HAP-1 (cell line): ENCODE measurements around the gene GRIPAP1.

Experiments used
- DNase-seq, 2 experiments: peaks; one replicate each; pipeline ENCODE4 v3.0.0-alpha.2; 2016 to 2020; ENCODE audit warnings: low spot score in 2 of 2
- H3K27me3 ChIP-seq: fragments of 250-450 bp; sonication (Bioruptor Pico); 2 replicates; pipeline ENCODE4 v1.5.1; 2020; ENCODE audit warnings: low read depth, mild to moderate bottlenecking, moderate library complexity
- H3K36me3 ChIP-seq: fragments of 250-450 bp; sonication (Bioruptor Pico); replicated peaks from 2 replicates; pipeline ENCODE4 v1.5.1; 2020; ENCODE audit warnings: mild to moderate bottlenecking
- H3K4me1 ChIP-seq: fragments of 250-450 bp; sonication (Bioruptor Pico); 2 replicates; pipeline ENCODE4 v1.5.1; 2020; ENCODE audit warnings: mild to moderate bottlenecking
- H3K4me3 ChIP-seq: fragments of 250-450 bp; sonication (Bioruptor Pico); 2 replicates; pipeline ENCODE4 v1.5.1; 2020; ENCODE audit warnings: mild to moderate bottlenecking, moderate library complexity
- H3K9me3 ChIP-seq: fragments of 250-450 bp; sonication (Bioruptor Pico); 2 replicates; pipeline ENCODE4 v1.5.1; 2020; ENCODE audit warnings: mild to moderate bottlenecking, moderate library complexity
- in situ Hi-C: fragments of 300-500 bp; cut with MboI; formaldehyde crosslinking; loops from 3 replicates; pipeline ENCODE4 v1.14.3; 2020; ENCODE audit warnings: low sequenced_read_pairs, inconsistent platforms, mixed read lengths

Gene GRIPAP1, protein sequence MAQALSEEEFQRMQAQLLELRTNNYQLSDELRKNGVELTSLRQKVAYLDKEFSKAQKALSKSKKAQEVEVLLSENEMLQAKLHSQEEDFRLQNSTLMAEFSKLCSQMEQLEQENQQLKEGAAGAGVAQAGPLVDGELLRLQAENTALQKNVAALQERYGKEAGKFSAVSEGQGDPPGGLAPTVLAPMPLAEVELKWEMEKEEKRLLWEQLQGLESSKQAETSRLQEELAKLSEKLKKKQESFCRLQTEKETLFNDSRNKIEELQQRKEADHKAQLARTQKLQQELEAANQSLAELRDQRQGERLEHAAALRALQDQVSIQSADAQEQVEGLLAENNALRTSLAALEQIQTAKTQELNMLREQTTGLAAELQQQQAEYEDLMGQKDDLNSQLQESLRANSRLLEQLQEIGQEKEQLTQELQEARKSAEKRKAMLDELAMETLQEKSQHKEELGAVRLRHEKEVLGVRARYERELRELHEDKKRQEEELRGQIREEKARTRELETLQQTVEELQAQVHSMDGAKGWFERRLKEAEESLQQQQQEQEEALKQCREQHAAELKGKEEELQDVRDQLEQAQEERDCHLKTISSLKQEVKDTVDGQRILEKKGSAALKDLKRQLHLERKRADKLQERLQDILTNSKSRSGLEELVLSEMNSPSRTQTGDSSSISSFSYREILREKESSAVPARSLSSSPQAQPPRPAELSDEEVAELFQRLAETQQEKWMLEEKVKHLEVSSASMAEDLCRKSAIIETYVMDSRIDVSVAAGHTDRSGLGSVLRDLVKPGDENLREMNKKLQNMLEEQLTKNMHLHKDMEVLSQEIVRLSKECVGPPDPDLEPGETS

DNA sequence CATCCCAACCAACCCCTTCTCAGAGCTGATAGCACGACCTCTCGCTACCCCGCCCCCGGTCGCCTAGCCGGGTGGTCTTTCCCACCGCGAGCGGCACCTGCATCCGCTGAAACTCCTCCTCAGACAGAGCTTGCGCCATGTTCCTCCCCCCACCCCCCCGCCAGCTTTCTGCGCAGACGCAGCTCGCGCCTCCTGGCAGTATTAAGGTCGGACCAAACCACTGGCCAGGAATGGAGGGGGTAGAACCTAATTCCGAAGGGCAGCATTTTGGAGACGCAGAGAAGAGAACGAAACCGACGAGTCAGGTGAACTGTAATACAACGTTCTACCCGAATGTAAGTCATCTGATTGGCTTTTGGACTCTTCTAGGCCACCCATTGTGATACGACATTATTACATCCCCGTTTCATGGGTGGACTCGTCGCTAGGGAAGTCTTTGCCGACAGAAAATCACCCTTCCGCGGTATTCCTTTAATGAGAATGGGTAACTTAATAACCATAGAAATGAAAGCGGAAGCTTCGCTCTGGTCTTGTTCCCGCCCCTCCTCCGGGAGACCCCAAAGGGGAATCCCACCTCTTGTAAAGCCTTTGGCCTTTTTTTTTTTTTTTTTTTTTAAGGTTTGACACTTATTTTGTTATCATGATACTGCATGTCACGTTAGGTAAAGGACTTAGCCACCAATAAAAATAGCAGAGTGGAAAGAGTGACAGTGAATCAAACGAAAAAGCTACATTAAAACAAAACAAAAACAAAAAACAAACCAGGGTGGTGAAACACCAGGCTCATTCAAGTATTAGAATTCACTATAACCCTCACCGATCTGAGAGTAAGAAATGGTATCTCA lies at the start of gene GRIPAP1:
TSS of gene GRIPAP1 (minus strand) at position 174 of the 845 bp plus-strand sequence. CDS start at position 139, 35 bp downstream.
- in situ Hi-C loops = no loop called here
- H3K4me1 ChIP-seq = peaks cover 12% of the 10 kb centered on the region
- peaks cover 16% of the 10 kb centered on the region for H3K36me3 ChIP-seq
- peak within 1 kb of the TSS; percentile 77 for H3K4me3 ChIP-seq
- no peaks in the 10 kb centered on the region for H3K9me3 ChIP-seq
- DNase-seq = peak; percentile 92
- no peaks in the 10 kb centered on the region for H3K27me3 ChIP-seq

DNA sequence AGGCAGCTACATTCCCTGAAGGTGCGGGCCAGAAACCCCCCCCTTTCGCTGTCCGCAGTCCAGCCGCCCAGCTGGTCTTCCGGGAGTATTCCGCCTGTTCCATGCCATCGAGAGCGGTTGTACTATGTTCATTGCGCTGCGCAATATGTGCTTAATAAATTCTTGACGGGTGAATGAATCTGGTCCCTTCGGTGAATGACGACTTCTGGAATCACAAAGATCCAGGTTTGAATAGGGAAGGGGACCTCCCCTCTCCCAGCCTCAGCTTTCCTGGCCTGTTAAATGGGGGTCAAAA lies 41.9 kb upstream of the GRIPAP1 start:
- H3K4me3 ChIP-seq = peak overlapping the region; percentile 21

DNA sequence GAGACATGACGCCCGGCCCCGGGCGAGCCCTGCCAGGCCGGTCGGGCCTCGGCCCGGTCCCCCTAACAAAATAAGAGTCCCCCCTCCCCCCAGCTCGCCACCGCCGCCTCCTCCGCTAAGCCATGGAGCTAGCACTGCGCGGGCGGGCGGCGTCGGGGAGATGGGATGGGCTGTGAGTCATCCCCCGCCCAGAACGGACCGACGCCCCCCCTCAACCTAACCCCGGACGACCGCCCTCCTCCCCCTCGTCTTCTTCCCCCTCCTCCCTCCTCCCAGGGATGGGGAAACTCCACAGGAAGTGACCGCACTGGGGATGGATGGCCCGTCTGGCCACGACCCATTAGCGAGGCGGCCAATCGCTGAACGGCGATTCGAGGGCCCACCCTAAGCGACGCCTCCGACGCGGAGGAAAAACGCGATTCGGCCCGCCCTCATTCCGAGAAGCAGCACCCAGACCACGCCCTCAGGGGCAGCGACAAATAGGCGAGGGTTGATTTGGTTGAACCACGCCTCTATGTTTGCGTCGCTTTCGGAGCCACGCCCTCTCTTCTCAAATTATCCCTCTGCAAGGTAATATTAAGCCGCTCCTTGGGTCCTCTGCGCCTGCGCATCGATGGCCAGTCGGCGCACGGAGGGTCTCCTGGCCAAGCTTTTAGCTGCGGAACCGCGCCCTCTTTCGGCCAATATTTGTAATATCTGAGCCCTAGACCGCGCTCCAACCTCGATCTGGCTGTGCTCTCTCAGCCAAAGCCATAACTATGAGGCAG lies 41.3 kb upstream of the GRIPAP1 start, which contains the start of gene TFE3:
TSS of gene TFE3 (minus strand) at position 138 of the 767 bp plus-strand sequence. CDS start at position 7, 131 bp downstream.
- H3K9me3 ChIP-seq = no peaks in the 10 kb centered on the region
- peaks cover 13% of the 10 kb centered on the region for H3K36me3 ChIP-seq
- in situ Hi-C loops = no loop called here
- no peaks in the 10 kb centered on the region for H3K27me3 ChIP-seq
- H3K4me1 ChIP-seq = peaks cover 13% of the 10 kb centered on the region
- DNase-seq = peak; percentile 99 to 100
- peak within 1 kb of the TSS; percentile 69 for H3K4me3 ChIP-seq

More for the DNA sequence above, 41.9 kb upstream of the GRIPAP1 start:
- H3K27me3 ChIP-seq = no peaks in the 10 kb centered on the region
- peaks cover 8% of the 10 kb centered on the region for H3K36me3 ChIP-seq
- no peaks in the 10 kb centered on the region for H3K9me3 ChIP-seq
- no peak for DNase-seq
- in situ Hi-C loops = no loop called here
- H3K4me1 ChIP-seq = peaks cover 13% of the 10 kb centered on the region

DNA sequence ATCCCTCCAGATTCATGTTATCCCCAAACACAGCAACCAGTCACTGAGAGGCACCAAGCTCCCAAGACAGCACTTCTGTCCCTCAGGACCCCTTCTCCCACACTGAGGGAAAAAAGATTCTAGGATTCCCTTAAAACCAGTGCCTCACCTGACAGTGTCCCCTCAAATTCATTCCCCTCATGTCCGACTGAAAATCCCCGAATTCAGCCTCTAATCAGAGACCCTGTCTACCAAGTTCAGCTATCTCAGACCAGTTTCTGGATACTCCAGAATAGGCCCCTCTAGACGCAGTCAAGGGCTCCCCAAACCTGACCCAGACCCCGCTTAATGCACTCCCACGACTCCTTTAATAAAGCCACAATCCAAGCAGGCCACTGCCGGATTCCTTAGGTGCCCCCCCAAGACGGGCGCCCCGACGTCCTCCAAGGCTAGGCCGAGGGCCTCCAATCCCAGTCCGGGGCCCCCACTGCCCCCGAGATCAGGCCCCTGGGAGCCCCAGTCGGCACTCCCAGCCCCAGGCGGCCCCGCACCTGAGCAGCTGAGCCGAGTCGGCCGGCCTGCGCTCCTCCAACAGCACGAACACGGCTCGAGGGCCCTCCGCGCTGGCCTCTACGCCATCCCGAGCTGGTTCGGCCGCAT lies 40.6 kb upstream of the GRIPAP1 start:
- DNase-seq = no peak
- in situ Hi-C loops = no loop called here
- no peaks in the 10 kb centered on the region for H3K27me3 ChIP-seq
- no peaks in the 10 kb centered on the region for H3K9me3 ChIP-seq
- H3K36me3 ChIP-seq = peaks cover 20% of the 10 kb centered on the region
- peaks cover 13% of the 10 kb centered on the region for H3K4me1 ChIP-seq
- H3K4me3 ChIP-seq = peak overlapping the region; percentile 69

DNA sequence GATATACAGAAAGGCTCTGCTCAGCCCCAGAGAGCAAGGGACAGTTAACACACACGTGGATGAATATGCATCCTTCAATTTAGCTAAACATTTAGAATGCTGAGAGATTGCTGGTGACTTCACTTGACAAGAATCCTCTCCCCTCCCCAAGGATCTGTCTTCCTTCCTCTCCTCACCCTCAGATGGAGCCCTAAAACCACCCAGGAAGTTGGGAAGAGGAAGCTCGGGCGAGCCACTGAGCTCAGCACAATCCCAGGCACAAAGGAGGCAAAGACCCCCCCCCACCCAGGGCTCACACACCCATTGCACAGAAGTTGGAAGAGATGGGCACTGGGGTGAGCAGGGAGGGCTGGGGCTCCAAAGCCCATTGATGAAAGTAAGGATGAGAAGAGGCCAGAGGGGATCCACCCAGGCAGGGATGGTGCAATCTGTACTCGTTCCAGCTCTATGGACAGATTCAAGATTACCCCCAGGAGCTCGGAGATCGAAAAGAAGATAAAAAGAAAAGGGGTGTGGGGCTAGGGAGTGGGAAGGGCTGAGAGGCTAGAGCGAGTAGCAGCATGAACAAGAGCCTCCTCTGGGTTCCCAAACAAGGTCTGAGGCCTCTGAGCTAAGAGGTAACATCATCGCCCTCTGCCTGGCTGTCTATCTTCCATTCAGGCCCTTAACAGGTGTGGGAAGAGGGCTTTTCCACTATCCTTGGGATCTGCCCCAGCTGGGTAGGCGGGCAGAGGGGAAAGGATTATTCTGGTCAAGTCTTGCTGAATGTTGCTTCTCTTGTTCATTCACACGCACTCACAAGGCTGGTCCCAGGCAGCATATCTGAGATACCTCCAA lies 39.9 kb upstream of the GRIPAP1 start:
- Histone ChIP-seq H3K27me3 (no peaks in the 10 kb centered on the region), H3K9me3 (no peaks in the 10 kb centered on the region), H3K4me3 (peak overlapping the region; percentile 69), H3K36me3 (peaks cover 27% of the 10 kb centered on the region), H3K4me1 (peaks cover 13% of the 10 kb centered on the region)
- DNase-seq = peak; percentile 36 to 62
- in situ Hi-C loops = no loop called here

DNA sequence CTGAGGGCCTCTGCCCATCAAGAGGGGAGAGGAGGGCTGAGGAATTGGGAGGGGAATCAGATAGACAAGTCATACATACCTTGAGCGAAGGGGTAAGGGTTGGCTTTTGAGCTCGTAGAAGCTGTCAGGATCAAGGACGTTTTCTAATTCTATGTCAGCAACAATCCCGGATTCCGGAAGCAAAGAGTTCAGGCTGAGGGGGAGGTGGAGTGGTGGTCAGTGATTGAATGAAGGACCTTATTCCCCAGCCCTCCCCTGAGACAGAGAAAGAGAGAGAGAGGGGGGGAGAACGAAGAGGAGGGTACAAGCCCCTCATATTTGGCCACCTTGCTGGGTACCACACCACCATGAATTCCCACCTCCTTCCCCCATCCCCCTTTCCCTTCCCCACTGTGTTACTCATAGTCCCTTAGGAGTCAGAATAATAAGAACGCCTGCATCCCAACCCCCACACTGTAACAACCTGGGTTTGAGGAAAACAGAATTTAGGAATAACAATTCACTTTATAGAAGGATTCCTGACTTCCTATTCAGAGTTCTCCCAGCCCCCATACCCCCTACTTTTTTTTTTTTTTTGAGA lies 38.4 kb upstream of the GRIPAP1 start:
- no peaks in the 10 kb centered on the region for H3K27me3 ChIP-seq
- H3K4me1 ChIP-seq = peaks cover 13% of the 10 kb centered on the region
- DNase-seq = peak; percentile 56 to 61
- H3K36me3 ChIP-seq = peaks cover 40% of the 10 kb centered on the region
- H3K9me3 ChIP-seq = no peaks in the 10 kb centered on the region
- peak overlapping the region; percentile 69 for H3K4me3 ChIP-seq
- in situ Hi-C loops = no loop called here

DNA sequence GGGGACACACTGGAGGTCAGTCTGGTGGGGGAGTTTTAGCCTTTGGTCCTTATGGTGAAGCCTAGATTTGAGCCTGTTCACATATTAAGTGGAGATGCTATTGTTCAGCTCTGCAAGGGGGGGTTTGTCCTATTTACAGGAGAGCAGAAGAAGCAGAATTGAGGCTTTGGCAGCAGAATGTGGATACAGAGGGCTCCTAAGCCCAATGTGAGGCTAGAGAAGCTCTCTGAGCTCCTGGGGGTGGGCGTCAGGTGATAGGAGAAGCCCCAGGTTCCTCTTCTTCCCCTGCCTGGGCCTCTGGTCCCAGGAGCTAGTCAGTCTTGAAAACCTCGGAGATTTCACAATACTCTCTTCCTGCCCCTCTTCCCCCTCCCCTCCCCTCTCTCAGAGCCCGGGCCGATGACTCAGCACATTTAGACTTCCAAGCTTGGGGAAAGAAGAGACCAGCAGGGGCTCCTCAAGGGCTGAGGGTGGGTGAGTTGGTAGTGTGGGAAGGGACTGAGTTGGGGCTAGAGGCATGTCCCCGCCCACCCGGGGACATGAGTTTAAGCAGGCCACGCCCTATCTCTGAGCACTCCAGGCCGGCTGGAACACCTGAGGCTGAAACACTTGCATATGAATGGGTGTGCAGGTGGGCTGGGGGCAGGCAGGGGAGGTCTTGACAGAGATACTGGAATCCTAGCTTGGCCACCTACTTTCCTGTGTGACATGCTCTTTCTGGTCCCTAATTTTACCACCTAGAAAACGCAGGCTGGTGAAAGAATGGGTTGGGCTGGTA lies 37.7 kb upstream of the GRIPAP1 start:
- Histone ChIP-seq H3K9me3 (no peaks in the 10 kb centered on the region), H3K27me3 (no peaks in the 10 kb centered on the region), H3K4me1 (peaks cover 13% of the 10 kb centered on the region), H3K36me3 (peaks cover 43% of the 10 kb centered on the region), H3K4me3 (peak overlapping the region; percentile 69)
- peak; percentile 95 to 96 for DNase-seq
- in situ Hi-C loops = no loop called here

DNA sequence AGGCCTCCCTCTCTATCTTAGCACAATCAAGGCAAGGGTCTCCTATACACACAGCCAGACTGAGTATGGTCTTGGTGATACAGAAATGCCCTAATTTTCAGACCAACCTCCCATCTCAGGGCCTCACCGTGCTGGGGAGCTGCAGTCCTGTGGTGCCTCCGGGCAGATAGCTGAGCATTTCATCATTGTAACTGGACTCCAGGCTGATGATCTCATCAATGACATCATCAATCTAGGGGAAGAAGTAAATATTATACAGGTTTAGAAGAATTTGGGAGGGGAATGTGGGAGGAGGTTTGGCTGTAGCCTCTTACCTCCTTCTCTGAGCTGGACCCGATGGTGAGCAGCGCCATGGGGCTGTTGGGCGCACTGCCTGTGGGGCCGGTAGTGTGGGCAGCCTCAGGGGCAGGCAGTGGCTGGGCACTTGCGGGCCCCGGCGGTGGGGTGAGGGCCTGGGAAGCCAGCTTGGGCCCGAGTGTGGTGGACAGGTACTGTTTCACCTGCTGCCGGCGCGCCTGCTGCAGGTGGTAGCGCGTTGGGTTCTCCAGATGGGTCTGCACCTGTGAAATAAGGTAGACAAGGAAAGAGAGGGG lies 35.9 kb upstream of the GRIPAP1 start:
- no peak for DNase-seq
- Histone ChIP-seq H3K27me3 (no peaks in the 10 kb centered on the region), H3K9me3 (no peaks in the 10 kb centered on the region), H3K36me3 (peaks cover 61% of the 10 kb centered on the region), H3K4me3 (no peak overlapping the region), H3K4me1 (peaks cover 13% of the 10 kb centered on the region)
- in situ Hi-C loops = no loop called here

DNA sequence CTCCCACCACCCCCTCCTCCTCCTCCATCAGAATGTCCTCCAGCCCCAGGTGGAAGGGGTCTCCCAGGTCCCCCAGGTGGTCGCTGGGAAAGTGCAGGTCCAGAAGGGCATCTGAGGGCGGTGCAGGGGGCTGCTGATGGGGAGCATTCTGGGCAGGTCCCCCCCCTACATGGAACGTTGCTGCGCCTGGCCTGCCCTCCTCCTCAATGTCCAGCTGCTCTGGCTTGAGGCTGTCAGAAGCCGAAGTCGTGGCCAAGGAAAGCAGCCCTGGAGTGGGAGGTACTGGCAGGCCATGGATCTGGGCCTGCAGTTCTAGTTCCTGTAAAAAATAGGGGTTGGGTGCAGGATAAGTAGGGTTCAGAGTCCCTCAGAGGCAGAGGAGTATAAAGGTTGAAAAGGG lies 28.2 kb upstream of the GRIPAP1 start:
- Histone ChIP-seq H3K27me3 (no peaks in the 10 kb centered on the region), H3K4me3 (no peak overlapping the region), H3K4me1 (no peaks in the 10 kb centered on the region), H3K9me3 (no peaks in the 10 kb centered on the region), H3K36me3 (peaks cover 60% of the 10 kb centered on the region)
- no peak for DNase-seq
- in situ Hi-C loops = no loop called here

DNA sequence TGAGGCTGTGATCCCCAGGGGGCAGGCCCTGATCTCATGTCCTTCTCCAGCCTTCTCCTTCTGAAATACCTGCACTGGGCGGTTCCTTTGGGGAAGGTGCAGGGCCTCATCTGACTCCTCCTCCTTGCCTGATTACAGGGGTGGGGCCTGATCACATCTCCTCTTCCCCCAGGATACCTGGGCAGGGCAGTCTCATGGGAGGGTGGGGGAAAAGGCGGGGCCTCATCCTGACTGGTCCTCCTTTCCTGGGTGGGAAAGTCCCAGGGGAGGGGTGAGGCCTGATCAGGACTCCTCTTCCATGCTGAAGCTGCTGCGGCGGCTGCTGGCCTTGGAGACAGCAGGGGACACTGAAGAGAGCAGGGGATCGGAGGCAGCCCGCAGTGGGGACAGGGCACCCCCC lies 27.8 kb upstream of the GRIPAP1 start:
- DNase-seq = no peak
- no peak overlapping the region for H3K4me3 ChIP-seq
- no peaks in the 10 kb centered on the region for H3K4me1 ChIP-seq
- peaks cover 59% of the 10 kb centered on the region for H3K36me3 ChIP-seq
- in situ Hi-C loops = no loop called here
- H3K27me3 ChIP-seq = no peaks in the 10 kb centered on the region
- H3K9me3 ChIP-seq = no peaks in the 10 kb centered on the region
